ENCODE measurements around the gene TGFBR3L. TPM values are rescaled to one million over a fixed set of nuclear protein-coding genes. Genes with fewer than 3 reads are reported as not detected.
A peak's percentile ranks its signal among the peaks of the same experiment; 100 is the strongest.

Gene TGFBR3L
- total RNA-seq, 4 donors from 2014 or later = 2.2 to 8.3 (median 6.1) TPM

GRCh38 chr19:7871437-7872305 lies 43.0 kb upstream of the TGFBR3L start:
- intact Hi-C loops (cut with DNase I) = no loop called here
- H3K4me1 ChIP-seq = peaks cover 34 to 71% (median 60%) of the 10 kb centered on the region in 4 donors
- no peak for DNase-seq (ENCODE audit: extremely low spot score)
- H3K36me3 ChIP-seq = no peaks in the 10 kb centered on the region
- TF ChIP-seq, protein P1, sequence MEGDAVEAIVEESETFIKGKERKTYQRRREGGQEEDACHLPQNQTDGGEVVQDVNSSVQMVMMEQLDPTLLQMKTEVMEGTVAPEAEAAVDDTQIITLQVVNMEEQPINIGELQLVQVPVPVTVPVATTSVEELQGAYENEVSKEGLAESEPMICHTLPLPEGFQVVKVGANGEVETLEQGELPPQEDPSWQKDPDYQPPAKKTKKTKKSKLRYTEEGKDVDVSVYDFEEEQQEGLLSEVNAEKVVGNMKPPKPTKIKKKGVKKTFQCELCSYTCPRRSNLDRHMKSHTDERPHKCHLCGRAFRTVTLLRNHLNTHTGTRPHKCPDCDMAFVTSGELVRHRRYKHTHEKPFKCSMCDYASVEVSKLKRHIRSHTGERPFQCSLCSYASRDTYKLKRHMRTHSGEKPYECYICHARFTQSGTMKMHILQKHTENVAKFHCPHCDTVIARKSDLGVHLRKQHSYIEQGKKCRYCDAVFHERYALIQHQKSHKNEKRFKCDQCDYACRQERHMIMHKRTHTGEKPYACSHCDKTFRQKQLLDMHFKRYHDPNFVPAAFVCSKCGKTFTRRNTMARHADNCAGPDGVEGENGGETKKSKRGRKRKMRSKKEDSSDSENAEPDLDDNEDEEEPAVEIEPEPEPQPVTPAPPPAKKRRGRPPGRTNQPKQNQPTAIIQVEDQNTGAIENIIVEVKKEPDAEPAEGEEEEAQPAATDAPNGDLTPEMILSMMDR (IDR thresholded peaks at IDR 0.05) = no peak
- TF ChIP-seq POLR2A (IDR thresholded peaks at IDR 0.05; ENCODE audit: low read depth) (no peak), POLR2AphosphoS5 (IDR thresholded peaks at IDR 0.05) (peak in 1 of 2 donors; percentile 10), EP300 (IDR thresholded peaks at IDR 0.05) (no peak)
- H3K27ac ChIP-seq (replicated peaks in 1 of 4) = peak overlapping the region in 3 of 4 donors; percentile 2 to 57 (median 53)
- H3K27me3 ChIP-seq = peaks cover 3 to 74% (median 34%) of the 10 kb centered on the region in 4 donors
- no peaks in the 10 kb centered on the region for H3K9me3 ChIP-seq
- 6% methylated on average over 33 of the region's 33 CpGs for WGBS
- peak overlapping the region; percentile 11 to 40 (median 32) for H3K4me3 ChIP-seq

GRCh38 chr19:7872306-7873204 lies 42.1 kb upstream of the TGFBR3L start:
- WGBS = 58% methylated on average over 47 of the region's 47 CpGs
- DNase-seq (ENCODE audit: extremely low spot score) = no peak
- Histone ChIP-seq H3K36me3 (no peaks in the 10 kb centered on the region), H3K4me3 (peak overlapping the region in 3 of 4 donors; percentile 11 to 40 (median 29)), H3K4me1 (peaks cover 34 to 71% (median 60%) of the 10 kb centered on the region in 4 donors), H3K27ac (replicated peaks in 1 of 4) (no peak overlapping the region), H3K9me3 (no peaks in the 10 kb centered on the region), H3K27me3 (peaks cover 3 to 69% (median 33%) of the 10 kb centered on the region in 4 donors)
- TF ChIP-seq, protein P1 (IDR thresholded peaks at IDR 0.05) = no peak
- no peak for TF ChIP-seq EP300 (IDR thresholded peaks at IDR 0.05)
- intact Hi-C loops (cut with DNase I) = no loop called here

DNA sequence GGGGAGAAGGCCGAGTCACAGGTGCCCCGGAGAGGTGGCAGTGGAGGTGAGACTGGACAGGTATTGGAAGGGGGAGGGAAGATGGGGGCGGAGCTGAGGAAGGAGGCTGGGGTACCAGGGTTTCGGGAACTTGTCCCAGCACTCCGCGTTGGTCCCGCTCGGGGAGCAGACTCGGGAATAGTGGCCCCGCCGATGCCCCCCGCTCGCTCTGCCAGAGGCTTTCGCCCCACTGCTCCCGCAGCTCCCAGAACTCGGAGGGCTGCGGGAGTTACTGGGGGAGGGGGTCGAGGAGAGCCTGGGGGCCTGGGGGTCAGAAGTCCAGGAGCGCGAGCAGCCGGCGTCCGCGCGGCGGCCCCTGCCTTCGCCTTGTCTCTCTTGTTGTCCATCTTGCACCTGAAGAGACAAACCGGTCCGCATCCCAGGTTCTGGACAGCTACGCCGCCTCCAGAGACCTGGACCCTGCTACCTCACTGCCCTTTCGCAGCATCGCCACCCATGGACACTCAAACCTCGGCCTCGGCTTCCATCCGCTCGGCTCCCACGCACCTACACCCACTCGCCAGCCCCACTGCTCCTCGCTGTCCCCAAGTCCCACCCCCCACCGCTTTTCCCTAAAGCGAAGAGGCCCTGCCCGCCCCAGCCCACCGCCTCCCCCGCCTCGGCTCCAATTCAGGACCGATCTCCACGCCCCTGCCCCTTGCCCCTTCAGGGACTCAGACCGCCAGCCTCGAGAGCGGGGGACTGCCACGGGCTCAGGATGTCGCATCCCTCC lies 41.1 kb upstream of the TGFBR3L start:
- Histone ChIP-seq H3K4me1 (peaks cover 30 to 63% (median 55%) of the 10 kb centered on the region in 4 donors), H3K4me3 (peak overlapping the region; percentile 33 to 51 (median 34)), H3K36me3 (no peaks in the 10 kb centered on the region), H3K27ac (replicated peaks in 1 of 4) (no peak overlapping the region), H3K27me3 (peaks cover 3 to 59% (median 30%) of the 10 kb centered on the region in 4 donors), H3K9me3 (no peaks in the 10 kb centered on the region)
- no peak for DNase-seq (ENCODE audit: extremely low spot score)
- intact Hi-C loops (cut with DNase I) = no loop called here
- no peak for TF ChIP-seq POLR2A (IDR thresholded peaks at IDR 0.05; ENCODE audit: low read depth)
- no peak for TF ChIP-seq POLR2AphosphoS5 (IDR thresholded peaks at IDR 0.05)
- no peak for TF ChIP-seq EP300 (IDR thresholded peaks at IDR 0.05)
- TF ChIP-seq, protein P1 (IDR thresholded peaks at IDR 0.05) = no peak
- WGBS = 64% methylated on average over 3 of the region's 53 CpGs

DNA sequence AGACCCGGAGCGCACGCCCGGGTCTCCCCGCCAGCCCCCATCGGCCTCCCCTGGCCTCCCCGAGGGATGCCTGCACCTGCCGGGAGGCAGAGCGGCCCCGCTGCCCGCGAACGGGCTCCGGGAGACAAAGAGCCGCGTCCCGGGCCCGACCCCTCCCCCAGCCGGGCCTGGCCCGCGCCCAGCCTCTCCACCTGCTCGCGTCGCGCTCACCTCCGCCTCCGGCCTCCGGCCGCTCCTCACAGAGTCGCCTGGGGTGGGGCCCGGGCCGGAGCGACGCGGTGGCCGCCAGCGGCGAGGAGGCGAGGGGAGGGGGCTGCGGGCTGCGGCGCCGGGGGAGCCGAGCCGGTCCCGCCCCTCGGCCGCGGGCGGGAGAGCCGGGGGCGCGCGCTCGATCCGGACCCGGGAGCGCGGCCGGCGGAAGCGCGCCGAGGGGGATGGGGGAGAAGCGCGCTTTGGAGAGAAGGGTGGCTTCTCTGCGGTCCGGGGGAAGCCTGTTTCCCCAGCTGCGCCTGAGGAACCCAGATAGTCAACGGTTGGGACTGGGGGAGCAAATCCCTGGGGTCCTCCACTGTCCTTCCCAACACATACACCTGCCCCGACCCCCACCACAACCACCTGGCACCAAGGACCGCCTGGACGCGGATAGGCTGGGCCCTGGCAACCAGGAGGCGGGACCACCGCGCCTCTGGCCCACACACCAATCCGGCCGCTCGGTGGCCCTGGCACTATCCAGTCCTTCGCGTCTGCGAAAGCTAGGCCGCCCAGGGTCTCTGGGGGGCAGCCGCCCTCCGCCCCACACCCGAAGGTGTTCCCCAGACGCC lies 40.3 kb upstream of the TGFBR3L start, which contains the start of gene PRR36:
PRR36 (minus strand) TSS at position 315 of the 821 bp plus-strand sequence. CDS start 701 bp downstream, outside the sequence.
- Histone ChIP-seq H3K27ac (replicated peaks in 1 of 4) (no peak within 1 kb of the TSS), H3K36me3 (no peaks in the 10 kb centered on the region), H3K4me1 (peaks cover 23 to 55% (median 47%) of the 10 kb centered on the region in 4 donors), H3K9me3 (no peaks in the 10 kb centered on the region), H3K4me3 (peak within 1 kb of the TSS; percentile 33 to 51 (median 34)), H3K27me3 (peaks cover 3 to 61% (median 30%) of the 10 kb centered on the region in 4 donors)
- TF ChIP-seq EP300 (IDR thresholded peaks at IDR 0.05) (no peak), POLR2A (IDR thresholded peaks at IDR 0.05; ENCODE audit: low read depth) (no peak), POLR2AphosphoS5 (IDR thresholded peaks at IDR 0.05) (no peak)
- TF ChIP-seq, protein P1 (IDR thresholded peaks at IDR 0.05) = no peak
- DNase-seq (ENCODE audit: extremely low spot score) = no peak
- intact Hi-C loops (cut with DNase I) = no loop called here
- 0% methylated on average over 7 of the region's 88 CpGs for WGBS

Measured in esophagus muscularis mucosa (tissue), 4 donors.